CD4-positive, alpha-beta T cell treated with Interferon alpha-2 for 1 hour (primary cell): Measurements from ENCODE around the gene CHI3L1.
A peak's percentile ranks its signal among the peaks of the same experiment; 100 is the strongest.

Source experiments
- DNase-seq, 2 donors: peaks; one replicate each; pipeline ENCODE4 v3.0.0-alpha.2; 2020 to 2022

Gene CHI3L1

GRCh38 chr1:203149188-203149840 lies 37.2 kb downstream of the CHI3L1 start:
- no peak for DNase-seq

DNA sequence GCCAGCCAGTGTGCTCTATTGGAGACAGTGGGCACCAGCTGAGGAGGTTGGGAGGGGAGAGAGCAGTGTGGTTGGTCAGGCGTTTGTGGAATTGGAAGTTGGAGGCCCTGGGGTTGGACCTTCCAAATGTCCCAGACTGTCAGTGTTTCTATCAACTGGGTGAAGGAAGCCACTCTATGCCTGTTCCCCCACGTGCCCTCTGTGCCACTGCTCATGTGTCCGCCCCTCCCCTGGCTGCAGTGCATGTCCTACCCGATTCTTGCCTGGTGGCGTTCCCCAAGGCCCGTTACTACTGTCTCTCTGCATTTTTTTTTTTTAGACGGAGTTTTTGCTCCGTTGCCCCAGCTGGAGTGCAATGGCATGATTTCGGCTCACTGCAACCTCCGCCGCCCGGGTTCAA lies 37.9 kb downstream of the CHI3L1 start:
- DNase-seq: no peak

- DNase-seq: no peak
These were observed 38.4 kb downstream of the CHI3L1 start for GRCh38 chr1:203148127-203148526.

DNA sequence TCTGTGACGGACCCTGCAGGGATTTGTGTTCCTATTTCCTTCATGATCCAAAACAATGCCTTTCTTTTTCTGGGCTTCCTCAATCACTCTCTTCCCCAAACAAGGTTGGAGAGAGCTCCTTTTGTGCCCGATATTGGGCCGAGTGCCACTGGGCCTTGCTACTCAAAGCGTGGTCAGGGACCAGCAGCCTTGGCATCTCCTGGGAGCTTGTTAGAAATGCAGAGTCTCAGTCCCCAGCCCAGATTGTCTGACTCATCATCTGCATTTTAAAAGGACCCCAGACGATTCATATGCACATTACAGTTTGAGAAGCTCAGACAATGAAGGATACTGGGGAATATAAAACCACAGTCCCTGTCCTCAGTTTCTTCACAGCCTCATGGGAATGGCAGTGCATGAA lies 39.1 kb downstream of the CHI3L1 start:
- no peak for DNase-seq

- DNase-seq: no peak
These were observed 40.0 kb downstream of the CHI3L1 start for GRCh38 chr1:203146537-203146936.

GRCh38 chr1:203146042-203146369 lies 40.5 kb downstream of the CHI3L1 start:
- no peak for DNase-seq

DNA sequence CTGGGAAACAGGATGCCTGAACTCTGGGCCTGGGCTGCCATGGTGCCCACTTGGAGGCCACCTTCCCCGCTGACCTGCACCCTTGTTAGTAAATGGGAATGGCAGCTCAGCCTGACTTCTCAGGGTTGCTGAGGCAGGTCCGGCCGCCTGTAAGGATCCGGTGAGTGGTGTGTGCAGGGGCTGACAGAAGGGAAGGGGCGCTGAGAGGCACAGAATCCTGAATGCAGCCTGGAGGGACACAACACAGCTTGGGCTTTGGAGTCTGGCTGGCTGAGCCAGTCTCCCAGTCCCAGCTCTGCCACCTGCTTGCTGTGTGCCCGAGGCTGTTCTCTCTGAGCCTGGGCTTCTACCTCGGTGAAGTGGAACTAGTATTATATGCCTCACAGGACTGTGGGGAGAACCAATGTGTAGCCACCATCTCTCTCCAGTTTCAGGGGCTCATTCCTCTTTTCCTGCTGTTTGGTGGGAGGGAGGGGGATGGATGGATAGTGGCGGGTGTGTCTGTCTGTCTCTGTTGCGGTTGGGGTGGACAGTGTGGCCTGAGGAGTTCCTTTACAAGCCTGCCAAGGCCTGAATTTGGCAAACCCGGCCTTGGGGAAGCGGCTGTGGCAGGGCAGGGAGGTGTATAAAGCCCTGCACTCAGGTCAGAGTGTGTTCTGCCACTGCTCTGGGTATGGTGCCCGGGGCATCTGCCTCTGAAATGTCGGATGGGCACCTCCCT lies 41.0 kb downstream of the CHI3L1 start:
- no peak for DNase-seq

GRCh38 chr1:203144661-203145060 lies 41.8 kb downstream of the CHI3L1 start:
- DNase-seq: no peak

- DNase-seq: no peak
These were observed 42.9 kb downstream of the CHI3L1 start for GRCh38 chr1:203143641-203144040.

GRCh38 chr1:203142684-203143408 lies 43.7 kb downstream of the CHI3L1 start:
- DNase-seq: no peak

- no peak for DNase-seq
These were observed 44.4 kb downstream of the CHI3L1 start for GRCh38 chr1:203142124-203142523.

DNA sequence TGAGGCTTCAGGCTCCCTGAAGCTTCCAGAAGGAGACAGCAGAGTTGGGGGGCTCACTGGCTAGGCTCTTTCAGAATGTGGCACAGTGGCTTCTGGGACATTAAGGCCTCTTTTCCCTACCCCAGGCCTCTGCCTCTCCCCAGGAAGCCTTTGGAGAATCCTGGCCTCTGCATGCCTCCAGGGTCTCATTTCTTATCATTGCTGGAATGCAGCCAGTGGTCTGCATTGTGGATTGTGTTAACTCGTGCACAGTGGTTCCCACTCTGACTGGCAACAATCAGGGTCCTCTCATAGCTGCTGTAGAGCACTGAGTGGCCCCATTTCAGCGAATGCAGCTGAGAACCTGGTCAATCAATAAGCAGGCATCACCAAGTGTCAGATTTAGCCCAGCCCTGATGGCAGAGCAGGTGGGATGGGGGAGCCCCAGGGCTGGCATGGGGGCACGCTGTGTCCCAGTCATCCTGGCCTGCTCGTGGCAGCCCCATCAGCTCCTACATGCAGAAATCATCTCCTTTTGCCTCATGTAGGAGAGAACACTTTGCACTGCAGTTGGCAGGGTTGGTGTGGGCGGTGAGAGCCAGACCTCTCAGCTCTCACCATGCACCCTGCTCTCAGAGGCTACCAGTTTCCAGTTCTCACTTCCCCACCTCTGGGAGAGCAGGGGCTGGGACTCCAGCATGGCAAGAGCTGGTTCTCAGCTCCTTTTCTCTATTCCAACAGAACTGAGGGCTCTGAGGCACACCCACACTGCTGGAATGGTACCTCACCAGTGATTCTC lies 45.6 kb downstream of the CHI3L1 start:
- no peak for DNase-seq

GRCh38 chr1:203139976-203140475 lies 46.5 kb downstream of the CHI3L1 start:
- DNase-seq: no peak

DNA sequence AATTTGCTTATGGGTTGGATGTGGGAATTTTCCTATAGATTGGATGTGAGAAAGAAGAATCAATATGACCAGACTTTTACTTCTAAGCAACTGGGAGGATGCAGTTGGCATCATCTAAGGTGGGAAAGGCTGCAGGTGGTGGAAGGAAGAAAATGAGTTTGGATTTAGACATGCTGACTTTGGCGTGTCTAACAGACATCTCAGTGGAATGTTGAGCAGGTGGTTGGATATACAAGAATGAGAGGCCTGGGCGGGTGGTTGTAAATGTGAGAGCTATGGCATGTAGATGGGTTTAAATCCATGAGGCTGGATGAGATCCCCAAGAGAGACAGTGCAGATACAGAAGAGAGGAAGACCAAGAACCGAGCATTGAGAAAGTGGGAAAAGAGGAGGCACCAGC lies 48.4 kb downstream of the CHI3L1 start:
- no peak for DNase-seq

- DNase-seq: no peak
These were observed 49.2 kb downstream of the CHI3L1 start for GRCh38 chr1:203137324-203137723.

DNA sequence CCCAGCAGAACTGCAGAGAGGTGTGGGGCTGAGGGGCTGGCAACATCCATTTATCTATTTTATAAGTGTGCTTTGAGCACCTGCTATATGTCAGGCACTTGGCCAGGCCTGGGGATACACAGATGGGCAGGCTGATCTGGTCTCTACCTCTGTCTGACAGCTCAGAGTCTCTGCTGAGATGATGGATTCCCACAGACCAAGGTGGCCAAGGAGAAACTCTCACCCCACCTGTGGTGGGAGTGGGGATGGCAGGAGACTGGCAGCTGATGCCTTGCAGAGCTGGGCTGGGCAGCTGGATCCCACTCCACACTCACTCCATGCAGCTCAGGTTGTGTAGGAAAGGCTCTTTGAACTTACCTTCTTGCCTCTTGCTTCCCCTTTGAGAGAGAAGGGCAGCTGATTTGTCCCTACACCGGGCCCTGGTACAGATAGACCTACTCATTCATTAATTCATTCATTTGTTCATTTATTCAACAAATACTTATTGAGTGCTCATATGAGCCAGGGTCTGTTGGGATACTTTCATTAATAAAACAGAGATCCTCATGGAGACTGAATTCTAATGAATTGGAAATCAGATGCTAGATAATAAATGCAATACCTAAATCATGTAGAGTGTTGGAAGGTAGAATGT lies 50.0 kb downstream of the CHI3L1 start:
- DNase-seq: no peak

- DNase-seq: peak in 1 of 2 donors; percentile 5
These were observed 50.7 kb downstream of the CHI3L1 start for GRCh38 chr1:203135636-203136305.

- DNase-seq: no peak
These were observed 52.4 kb downstream of the CHI3L1 start for GRCh38 chr1:203133970-203134725.

DNA sequence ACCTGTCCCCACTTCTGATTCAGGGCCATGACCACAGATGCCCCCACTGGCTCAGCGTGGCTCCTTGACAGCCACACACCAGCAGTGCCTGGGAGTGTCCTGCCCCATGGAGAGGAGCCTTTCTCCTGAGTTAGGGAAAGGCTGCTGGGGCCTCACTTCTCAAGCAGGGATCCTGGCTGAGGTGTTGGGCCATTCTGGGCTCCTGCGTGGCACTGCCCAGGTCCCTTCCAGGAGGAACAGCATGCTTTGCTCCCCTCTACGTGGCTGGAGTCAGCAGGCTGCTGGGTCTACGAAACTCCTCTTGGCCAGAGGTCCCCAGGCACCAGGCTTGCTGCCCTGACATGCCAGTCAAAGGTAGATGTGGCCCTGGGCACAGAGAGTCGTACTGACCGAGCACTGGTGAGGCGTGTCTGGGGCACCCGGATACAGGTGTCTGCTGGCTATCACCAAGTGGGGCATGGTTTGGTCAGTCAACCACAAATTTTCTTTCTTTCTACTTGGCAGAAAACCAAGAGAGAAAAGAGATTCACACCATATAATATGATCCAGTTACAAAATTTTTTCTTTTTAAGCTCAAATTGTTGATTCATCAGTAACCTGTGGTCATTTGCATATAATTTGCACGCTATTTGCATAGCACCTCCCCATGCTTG lies 54.8 kb downstream of the CHI3L1 start:
- DNase-seq: no peak

GRCh38 chr1:203130358-203130985 lies 56.0 kb downstream of the CHI3L1 start:
- no peak for DNase-seq
